GM03348 (cell line): ENCODE data around the gene TTC6.

ENCODE experiments used
- DNase-seq: peaks from one replicate; pipeline ENCODE4 v3.0.0; 2012; ENCODE audit warnings: low spot score

The TTC6 gene

GRCh38 chr14:37625597-37626595, 30.5 kb downstream of the TTC6 start:
- DNase-seq = no peak

- no peak for DNase-seq
These were observed 41.9 kb downstream of the TTC6 start for GRCh38 chr14:37637341-37637740.

GRCh38 chr14:37638599-37638998, 43.2 kb downstream of the TTC6 start:
- no peak for DNase-seq

GRCh38 chr14:37641117-37641516, 45.7 kb downstream of the TTC6 start:
- no peak for DNase-seq

GRCh38 chr14:37642125-37642524, 46.7 kb downstream of the TTC6 start:
- no peak for DNase-seq

GRCh38 chr14:37643701-37644100, 48.3 kb downstream of the TTC6 start:
- no peak for DNase-seq
